NCI-H187 (cell line): Measurements from ENCODE around the gene PTPRK.

ENCODE experiments used
- DNase-seq, 2 experiments: peaks; one replicate each; lab custom pipeline; 2025; lab: John Stamatoyannopoulos, UW

PTPRK gene

GRCh38 chr6:128339635-128340450 lies 180.6 kb downstream of the PTPRK start:
- no peak for DNase-seq

- DNase-seq: no peak
Observed at GRCh38 chr6:128337619-128338018, 182.8 kb downstream of the PTPRK start.

GRCh38 chr6:128336436-128337095 lies 183.8 kb downstream of the PTPRK start:
- no peak for DNase-seq

GRCh38 chr6:128335963-128336362 lies 184.4 kb downstream of the PTPRK start:
- no peak for DNase-seq

GRCh38 chr6:128333581-128334223 lies 186.7 kb downstream of the PTPRK start:
- no peak for DNase-seq

- DNase-seq: peak in 1 of 2 experiments; percentile 3
Observed at GRCh38 chr6:128327890-128328289, 192.5 kb downstream of the PTPRK start.

GRCh38 chr6:128323011-128323410 lies 197.4 kb downstream of the PTPRK start:
- no peak for DNase-seq

- DNase-seq: no peak
Observed at GRCh38 chr6:128319946-128320345, 200.5 kb downstream of the PTPRK start.

- no peak for DNase-seq
Observed at GRCh38 chr6:128319157-128319556, 201.2 kb downstream of the PTPRK start.

GRCh38 chr6:128316258-128316929 lies 204.0 kb downstream of the PTPRK start:
- no peak for DNase-seq

GRCh38 chr6:128314190-128314589 lies 206.2 kb downstream of the PTPRK start:
- no peak for DNase-seq

- no peak for DNase-seq
Observed at GRCh38 chr6:128311944-128312570, 208.3 kb downstream of the PTPRK start.

- no peak for DNase-seq
Observed at GRCh38 chr6:128310451-128310850, 209.9 kb downstream of the PTPRK start.

- no peak for DNase-seq
Observed at GRCh38 chr6:128307671-128308070, 212.7 kb downstream of the PTPRK start.

- DNase-seq: no peak
Observed at GRCh38 chr6:128305976-128306375, 214.4 kb downstream of the PTPRK start.

GRCh38 chr6:128305228-128305627 lies 215.2 kb downstream of the PTPRK start:
- no peak for DNase-seq

- no peak for DNase-seq
Observed at GRCh38 chr6:128303870-128304269, 216.5 kb downstream of the PTPRK start.

GRCh38 chr6:128302942-128303341 lies 217.5 kb downstream of the PTPRK start:
- DNase-seq: no peak

GRCh38 chr6:128295670-128296069 lies 224.7 kb downstream of the PTPRK start:
- no peak for DNase-seq

- no peak for DNase-seq
Observed at GRCh38 chr6:128290221-128290620, 230.2 kb downstream of the PTPRK start.

GRCh38 chr6:128284128-128284527 lies 236.3 kb downstream of the PTPRK start:
- no peak for DNase-seq

GRCh38 chr6:128282961-128283360 lies 237.4 kb downstream of the PTPRK start:
- DNase-seq: no peak
